NCI-H1694 (cell line): ENCODE measurements around the gene MGST3.
"Not testable (repeated sequence)": the region's sequence is repeated elsewhere in the genome, so short reads cannot be mapped to it uniquely, and the experiment has no call there.

Experiments used
- DNase-seq: peaks from one replicate; lab custom pipeline; 2025; lab: John Stamatoyannopoulos, UW

MGST3 gene

GRCh38 chr1:165629151-165629550 lies 1.9 kb upstream of the MGST3 start:
- DNase-seq, result no peak

- peak; percentile 78 for DNase-seq
Observed at GRCh38 chr1:165629848-165630628, 996 bp upstream of the MGST3 start.

- DNase-seq, result no peak
Observed at GRCh38 chr1:165631342-165632151, 513 bp downstream of the MGST3 start.

GRCh38 chr1:165632152-165632469 lies 1.1 kb downstream of the MGST3 start:
- DNase-seq, result no peak

GRCh38 chr1:165632491-165632890 lies 1.5 kb downstream of the MGST3 start:
- DNase-seq, result no peak

- no peak for DNase-seq
Observed at GRCh38 chr1:165633614-165634013, 2.6 kb downstream of the MGST3 start.

GRCh38 chr1:165634154-165634921 lies 3.3 kb downstream of the MGST3 start:
- DNase-seq, result no peak

GRCh38 chr1:165635329-165635728 lies 4.3 kb downstream of the MGST3 start:
- DNase-seq, result no peak

GRCh38 chr1:165635823-165636222 lies 4.8 kb downstream of the MGST3 start:
- no peak for DNase-seq

- DNase-seq, result no peak
Observed at GRCh38 chr1:165637427-165637826, 6.4 kb downstream of the MGST3 start.

- not testable (repeated sequence) for DNase-seq
Observed at GRCh38 chr1:165638211-165638610, 7.2 kb downstream of the MGST3 start.

- no peak for DNase-seq
Observed at GRCh38 chr1:165639821-165640623, 9.0 kb downstream of the MGST3 start.

- no peak for DNase-seq
Observed at GRCh38 chr1:165641231-165641987, 10.4 kb downstream of the MGST3 start.

- no peak for DNase-seq
Observed at GRCh38 chr1:165644064-165644735, 13.2 kb downstream of the MGST3 start.

GRCh38 chr1:165645654-165646366 lies 14.8 kb downstream of the MGST3 start:
- no peak for DNase-seq

- no peak for DNase-seq
Observed at GRCh38 chr1:165647517-165647916, 16.5 kb downstream of the MGST3 start.

- DNase-seq, result no peak
Observed at GRCh38 chr1:165647970-165648369, 16.9 kb downstream of the MGST3 start.

- no peak for DNase-seq
Observed at GRCh38 chr1:165648919-165649572, 18.0 kb downstream of the MGST3 start.

GRCh38 chr1:165650981-165651625 lies 20.1 kb downstream of the MGST3 start:
- DNase-seq, result no peak
